ENCODE measurements around the gene FMO4. TPM values are rescaled to one million over a fixed set of nuclear protein-coding genes. Genes with fewer than 3 reads are reported as not detected.
"Not testable (repeated sequence)": the region's sequence is repeated elsewhere in the genome, so short reads cannot be mapped to it uniquely, and the experiment has no call there.

Gene FMO4
- total and polyA plus RNA-seq, 9 donors = 2.0 to 6.4 (median 3.8) TPM

DNA sequence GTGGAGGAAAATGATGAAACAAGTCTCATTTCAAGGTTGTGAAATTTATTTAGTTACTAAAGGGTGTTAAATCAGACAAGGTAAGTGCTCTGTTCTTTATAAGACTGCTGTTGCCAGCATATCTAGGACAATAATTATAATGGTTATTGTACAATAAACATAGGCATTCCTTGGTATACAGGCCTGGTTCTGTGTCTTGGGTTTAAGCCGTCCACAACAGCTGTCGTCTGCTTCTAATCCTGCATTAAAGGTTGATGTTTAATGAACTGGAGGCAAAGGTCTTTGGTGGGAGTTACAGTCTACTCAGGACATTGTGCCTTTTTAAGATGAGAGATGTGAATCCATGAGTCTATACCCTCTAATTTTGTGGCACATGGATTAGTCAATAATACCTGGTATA lies 23.4 kb upstream of the FMO4 start:
- no peak for DNase-seq
- WGBS (ENCODE audit: insufficient coverage) = 56% methylated on average over 2 of the region's 2 CpGs
- Histone ChIP-seq H3K36me3 (ENCODE audit: control insufficient read depth, insufficient read depth, low read length) (no peaks in the 10 kb centered on the region), H3K27ac (ENCODE audit: low read length) (no peak overlapping the region), H3K27me3 (ENCODE audit: control insufficient read depth, insufficient read depth, low read length) (no peaks in the 10 kb centered on the region), H3K4me3 (ENCODE audit: low read length) (no peak overlapping the region), H3K9me3 (replicated peaks; ENCODE audit: control insufficient read depth, low read depth, low read length) (no peaks in the 10 kb centered on the region), H3K4me1 (ENCODE audit: control insufficient read depth, insufficient read depth, low read length) (no peaks in the 10 kb centered on the region)

DNA sequence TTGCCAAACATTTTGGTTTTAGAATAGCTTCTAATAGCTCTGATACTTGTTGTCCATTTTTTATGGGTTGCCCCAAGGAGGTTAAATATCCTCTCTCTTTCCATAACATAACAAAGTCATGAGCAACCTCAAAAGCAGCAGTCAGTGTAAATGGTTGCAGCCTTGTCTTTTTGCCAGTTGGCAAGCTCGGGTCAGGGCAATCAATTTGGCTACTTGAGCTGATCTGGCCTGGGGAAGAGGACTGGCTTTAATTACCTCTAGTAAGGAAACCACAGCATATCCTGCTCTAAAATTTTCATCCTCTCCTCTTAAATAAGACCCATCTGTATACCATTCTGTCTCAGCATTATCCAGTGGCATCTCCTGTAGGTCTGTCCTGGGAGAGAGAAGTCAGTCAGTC lies 21.2 kb upstream of the FMO4 start:
- Histone ChIP-seq H3K36me3 (ENCODE audit: control insufficient read depth, insufficient read depth, low read length) (no peaks in the 10 kb centered on the region), H3K27ac (ENCODE audit: low read length) (no peak overlapping the region), H3K27me3 (ENCODE audit: control insufficient read depth, insufficient read depth, low read length) (no peaks in the 10 kb centered on the region), H3K4me3 (ENCODE audit: low read length) (no peak overlapping the region), H3K9me3 (replicated peaks; ENCODE audit: control insufficient read depth, low read depth, low read length) (no peaks in the 10 kb centered on the region), H3K4me1 (ENCODE audit: control insufficient read depth, insufficient read depth, low read length) (no peaks in the 10 kb centered on the region)
- 40% methylated on average over 1 of the region's 1 CpG for WGBS (ENCODE audit: insufficient coverage)
- DNase-seq = no peak

DNA sequence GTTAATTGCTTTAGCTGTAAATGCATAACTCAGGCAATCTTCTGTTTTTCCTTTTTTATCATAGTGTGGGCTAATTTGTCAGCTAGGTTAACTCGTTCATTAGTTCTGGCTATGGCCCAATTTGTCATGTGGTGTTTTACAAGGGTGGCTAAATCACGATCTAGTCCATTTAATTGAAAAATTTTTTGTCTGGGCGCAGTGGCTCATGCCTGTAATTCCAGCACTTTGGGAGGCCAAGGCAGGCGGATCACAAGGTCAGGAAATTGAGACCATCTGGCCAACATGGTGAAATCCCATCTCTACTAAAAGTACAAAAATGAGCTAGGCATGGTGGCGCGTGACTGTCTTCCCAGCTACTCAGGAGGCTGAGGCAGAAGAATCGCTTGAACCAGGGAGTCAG lies 18.6 kb upstream of the FMO4 start:
- not testable (repeated sequence) for H3K27me3 ChIP-seq (ENCODE audit: control insufficient read depth, insufficient read depth, low read length); DNase-seq; H3K36me3 ChIP-seq (ENCODE audit: control insufficient read depth, insufficient read depth, low read length); H3K4me1 ChIP-seq (ENCODE audit: control insufficient read depth, insufficient read depth, low read length); H3K4me3 ChIP-seq (ENCODE audit: low read length); H3K27ac ChIP-seq (ENCODE audit: low read length)
- peaks cover 11% of the 10 kb centered on the region for H3K9me3 ChIP-seq (replicated peaks; ENCODE audit: control insufficient read depth, low read depth, low read length)
- WGBS (ENCODE audit: insufficient coverage) = no CpG with 5 or more reads among the region's 7 CpGs

DNA sequence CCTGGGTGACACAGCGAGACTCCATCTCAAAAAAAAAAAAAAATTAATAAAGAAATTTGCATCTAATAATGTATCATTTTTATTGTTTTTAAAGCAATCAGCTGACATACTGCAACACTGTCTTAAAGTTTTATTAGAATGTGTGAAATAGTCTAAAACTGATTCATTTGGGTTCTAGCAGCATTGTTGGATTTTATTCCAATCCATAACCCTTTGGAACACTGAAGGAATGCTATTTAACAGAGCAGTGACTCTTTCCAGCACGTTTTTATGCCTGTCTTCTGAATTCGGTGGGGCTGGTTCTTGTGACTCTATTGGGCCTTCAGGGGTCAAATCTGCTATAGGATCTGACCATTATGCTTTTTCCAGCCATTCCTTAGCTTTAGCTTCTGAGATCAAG lies 18.2 kb upstream of the FMO4 start:
- Histone ChIP-seq H3K36me3 (ENCODE audit: control insufficient read depth, insufficient read depth, low read length) (no peaks in the 10 kb centered on the region), H3K27ac (ENCODE audit: low read length) (no peak overlapping the region), H3K4me3 (ENCODE audit: low read length) (no peak overlapping the region), H3K4me1 (ENCODE audit: control insufficient read depth, insufficient read depth, low read length) (no peaks in the 10 kb centered on the region), H3K27me3 (ENCODE audit: control insufficient read depth, insufficient read depth, low read length) (no peaks in the 10 kb centered on the region), H3K9me3 (replicated peaks; ENCODE audit: control insufficient read depth, low read depth, low read length) (peaks cover 14% of the 10 kb centered on the region)
- WGBS (ENCODE audit: insufficient coverage) = no CpG with 5 or more reads among the region's 3 CpGs
- no peak for DNase-seq

DNA sequence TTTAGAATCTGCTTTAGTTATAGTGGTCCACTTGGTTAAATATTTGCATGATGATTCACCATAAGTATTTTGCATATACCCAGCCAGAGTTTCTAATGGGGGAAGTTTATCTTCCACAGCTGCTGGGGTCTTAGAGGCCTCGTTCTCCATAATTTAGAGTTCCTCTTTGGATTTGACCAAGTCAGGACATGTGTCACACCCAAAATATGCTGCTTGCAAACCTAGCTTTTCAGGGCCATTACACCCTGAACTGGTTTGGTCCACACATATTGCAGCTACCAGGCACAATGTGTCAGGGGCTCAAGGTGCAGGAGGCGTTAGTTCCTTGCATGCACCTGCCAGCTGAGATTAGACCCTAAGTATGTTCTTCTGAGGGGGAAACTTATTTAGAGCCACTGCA lies 17.1 kb upstream of the FMO4 start:
- no peak for DNase-seq
- H3K4me3 ChIP-seq (ENCODE audit: low read length) = no peak overlapping the region
- 80% methylated on average over 2 of the region's 2 CpGs for WGBS (ENCODE audit: insufficient coverage)

DNA sequence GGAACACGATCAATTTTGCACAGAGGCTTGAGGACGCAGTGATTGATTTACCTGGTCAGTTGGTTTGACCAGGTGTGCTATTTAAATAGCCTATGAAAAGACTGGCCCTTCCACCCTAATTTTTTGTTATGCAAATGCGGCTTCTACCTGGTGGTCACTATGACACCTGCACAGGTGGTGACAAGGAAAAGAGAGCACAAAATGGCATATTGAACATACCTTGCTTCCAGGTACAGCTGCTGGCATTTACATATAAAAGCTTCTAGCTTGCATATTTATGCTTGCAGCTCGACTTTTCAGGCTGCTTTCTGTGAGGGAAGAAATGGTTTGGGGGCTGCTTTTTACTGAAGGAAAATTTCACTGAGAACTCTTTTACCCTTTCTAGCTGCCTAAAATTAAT lies 15.3 kb upstream of the FMO4 start:
- Histone ChIP-seq H3K27me3 (ENCODE audit: control insufficient read depth, insufficient read depth, low read length) (no peaks in the 10 kb centered on the region), H3K9me3 (replicated peaks; ENCODE audit: control insufficient read depth, low read depth, low read length) (peaks cover 16% of the 10 kb centered on the region), H3K4me3 (ENCODE audit: low read length) (no peak overlapping the region), H3K27ac (ENCODE audit: low read length) (no peak overlapping the region), H3K36me3 (ENCODE audit: control insufficient read depth, insufficient read depth, low read length) (no peaks in the 10 kb centered on the region), H3K4me1 (ENCODE audit: control insufficient read depth, insufficient read depth, low read length) (no peaks in the 10 kb centered on the region)
- no CpG with 5 or more reads among the region's 4 CpGs for WGBS (ENCODE audit: insufficient coverage)
- no peak for DNase-seq

More for the DNA sequence above, 17.1 kb upstream of the FMO4 start:
- H3K27ac ChIP-seq (ENCODE audit: low read length) = no peak overlapping the region
- no peaks in the 10 kb centered on the region for H3K4me1 ChIP-seq (ENCODE audit: control insufficient read depth, insufficient read depth, low read length)
- no peaks in the 10 kb centered on the region for H3K36me3 ChIP-seq (ENCODE audit: control insufficient read depth, insufficient read depth, low read length)
- peaks cover 16% of the 10 kb centered on the region for H3K9me3 ChIP-seq (replicated peaks; ENCODE audit: control insufficient read depth, low read depth, low read length)
- no peaks in the 10 kb centered on the region for H3K27me3 ChIP-seq (ENCODE audit: control insufficient read depth, insufficient read depth, low read length)

DNA sequence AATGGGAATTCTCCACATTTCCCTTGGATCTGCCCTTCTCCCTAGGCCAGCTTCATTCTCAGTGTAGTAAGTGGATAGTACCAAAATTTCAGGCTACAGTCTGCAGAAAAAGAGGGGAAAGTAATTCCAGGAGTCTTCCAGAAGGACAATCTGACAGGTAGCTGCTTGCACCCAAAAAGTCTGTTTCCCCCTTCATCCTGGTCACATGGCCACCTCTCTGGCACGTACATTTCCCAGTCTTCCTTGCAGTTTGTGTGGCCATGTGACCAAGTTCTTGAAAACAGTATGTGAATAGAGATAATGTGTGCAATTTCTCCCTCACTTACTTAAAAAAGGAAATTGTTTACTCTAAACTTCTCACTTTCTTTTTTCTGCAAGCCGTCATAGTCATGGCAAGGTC lies 14.6 kb upstream of the FMO4 start:
- 100% methylated on average over 1 of the region's 2 CpGs for WGBS (ENCODE audit: insufficient coverage)
- no peak overlapping the region for H3K4me3 ChIP-seq (ENCODE audit: low read length)
- peaks cover 16% of the 10 kb centered on the region for H3K9me3 ChIP-seq (replicated peaks; ENCODE audit: control insufficient read depth, low read depth, low read length)
- no peaks in the 10 kb centered on the region for H3K36me3 ChIP-seq (ENCODE audit: control insufficient read depth, insufficient read depth, low read length)
- H3K27ac ChIP-seq (ENCODE audit: low read length) = no peak overlapping the region
- no peak for DNase-seq
- no peaks in the 10 kb centered on the region for H3K4me1 ChIP-seq (ENCODE audit: control insufficient read depth, insufficient read depth, low read length)
- H3K27me3 ChIP-seq (ENCODE audit: control insufficient read depth, insufficient read depth, low read length) = no peaks in the 10 kb centered on the region

DNA sequence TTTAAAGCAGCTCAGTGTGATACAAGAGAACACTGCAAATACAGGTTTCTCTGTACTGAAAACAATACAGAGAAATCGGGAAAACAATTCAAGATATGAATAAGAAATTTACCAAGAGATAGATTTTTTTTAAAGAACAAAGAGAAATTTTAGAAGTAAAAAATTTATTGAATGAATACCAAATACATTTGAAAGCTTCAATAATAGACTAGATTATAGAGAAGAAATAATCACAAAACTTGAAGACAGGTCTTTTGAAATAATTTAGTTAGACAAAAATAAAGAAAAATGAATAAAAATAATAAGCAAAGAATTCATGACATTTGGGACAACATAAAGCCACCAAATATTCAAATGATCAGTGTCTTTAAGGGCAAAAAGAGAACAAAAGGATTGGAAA lies 13.6 kb upstream of the FMO4 start:
- Histone ChIP-seq H3K4me1 (ENCODE audit: control insufficient read depth, insufficient read depth, low read length) (no peaks in the 10 kb centered on the region), H3K27ac (ENCODE audit: low read length) (no peak overlapping the region), H3K36me3 (ENCODE audit: control insufficient read depth, insufficient read depth, low read length) (no peaks in the 10 kb centered on the region), H3K4me3 (ENCODE audit: low read length) (no peak overlapping the region), H3K9me3 (replicated peaks; ENCODE audit: control insufficient read depth, low read depth, low read length) (peaks cover 16% of the 10 kb centered on the region), H3K27me3 (ENCODE audit: control insufficient read depth, insufficient read depth, low read length) (no peaks in the 10 kb centered on the region)
- DNase-seq = no peak
- no CpG with 5 or more reads among the region's 1 CpG for WGBS (ENCODE audit: insufficient coverage)

DNA sequence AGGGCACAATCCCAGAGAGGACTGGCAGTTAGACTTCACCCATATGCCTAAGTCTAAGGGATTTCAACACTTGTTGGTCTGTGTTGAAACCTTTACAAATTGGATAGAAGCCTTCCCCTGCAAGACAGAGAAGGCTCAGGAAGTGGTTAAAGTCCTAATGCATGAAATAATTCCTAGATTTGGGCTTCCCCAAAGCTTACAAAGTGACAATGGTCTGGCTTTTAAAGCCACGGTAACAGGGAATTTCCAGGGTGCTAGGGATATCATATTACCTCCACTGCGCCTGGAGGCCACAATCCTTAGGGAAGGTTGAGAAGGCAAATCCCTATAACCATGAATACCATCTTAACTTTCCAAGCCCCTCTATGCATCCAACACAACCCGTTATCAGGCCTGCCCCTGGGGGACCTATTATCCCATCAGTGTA lies 3.3 kb upstream of the FMO4 start:
- Histone ChIP-seq H3K4me1 (ENCODE audit: control insufficient read depth, insufficient read depth, low read length) (no peaks in the 10 kb centered on the region), H3K4me3 (ENCODE audit: low read length) (no peak overlapping the region), H3K9me3 (replicated peaks; ENCODE audit: control insufficient read depth, low read depth, low read length) (no peaks in the 10 kb centered on the region), H3K27ac (ENCODE audit: low read length) (no peak overlapping the region), H3K36me3 (ENCODE audit: control insufficient read depth, insufficient read depth, low read length) (no peaks in the 10 kb centered on the region), H3K27me3 (ENCODE audit: control insufficient read depth, insufficient read depth, low read length) (no peaks in the 10 kb centered on the region)
- WGBS (ENCODE audit: insufficient coverage) = 40% methylated on average over 3 of the region's 3 CpGs
- no peak for DNase-seq

DNA sequence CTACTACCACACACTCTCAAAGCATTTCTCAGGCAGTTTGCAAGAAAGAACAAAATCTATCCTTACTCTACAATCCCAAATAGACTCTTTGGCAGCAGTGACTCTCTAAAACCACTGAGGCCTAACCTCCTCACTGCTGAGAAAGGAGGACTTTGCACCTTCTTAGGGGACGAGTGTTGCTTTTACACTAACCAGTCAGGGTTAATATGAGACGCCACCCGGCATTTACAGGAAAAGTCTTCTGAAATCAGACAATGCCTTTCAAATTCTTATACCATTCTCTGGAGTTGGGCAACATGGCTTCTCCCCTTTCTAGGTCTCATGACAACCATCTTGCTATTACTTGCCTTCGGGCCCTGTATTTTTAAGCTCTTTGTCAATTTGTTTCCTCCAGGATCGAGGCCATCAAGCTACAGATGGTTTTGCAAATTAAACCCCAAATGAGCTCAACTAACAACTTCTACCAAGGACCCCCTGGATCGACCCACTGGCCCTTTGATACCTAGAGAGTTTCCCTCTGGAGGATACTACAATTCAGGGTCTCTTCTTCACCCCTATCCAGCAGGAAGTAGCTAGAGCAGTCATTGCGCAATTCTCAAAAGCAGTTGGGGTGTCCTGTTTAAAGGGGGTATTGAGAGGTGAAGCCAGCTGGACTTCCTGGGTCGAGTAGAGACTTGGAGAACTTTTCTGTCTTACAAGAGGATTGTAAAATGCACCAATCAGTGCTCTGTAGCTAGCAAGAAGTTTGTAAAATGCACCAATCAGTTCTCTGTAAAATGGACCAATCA lies 2.0 kb upstream of the FMO4 start:
- WGBS (ENCODE audit: insufficient coverage) = 83% methylated on average over 7 of the region's 8 CpGs
- Histone ChIP-seq H3K27ac (ENCODE audit: low read length) (no peak overlapping the region), H3K4me3 (ENCODE audit: low read length) (no peak overlapping the region), H3K27me3 (ENCODE audit: control insufficient read depth, insufficient read depth, low read length) (no peaks in the 10 kb centered on the region), H3K9me3 (replicated peaks; ENCODE audit: control insufficient read depth, low read depth, low read length) (no peaks in the 10 kb centered on the region), H3K36me3 (ENCODE audit: control insufficient read depth, insufficient read depth, low read length) (no peaks in the 10 kb centered on the region), H3K4me1 (ENCODE audit: control insufficient read depth, insufficient read depth, low read length) (no peaks in the 10 kb centered on the region)
- DNase-seq = no peak
